Activated B cell treated with CpG ODN at 0.5 μM for 24 hours (primary cell): ENCODE data around the gene EXOSC5. TPM values are rescaled to one million over a fixed set of nuclear protein-coding genes. Genes with fewer than 3 reads are reported as not detected.

Experiments used
- ATAC-seq: fragments of 200-7000 bp; cut with Tn5 transposase; one replicate; pipeline ENCODE4 v1.10.0; 2021; ENCODE audit warnings: low read depth, mild to moderate bottlenecking, moderate library complexity
- CTCF ChIA-PET: fragments of 350-600 bp; sonication (Branson Sonifier 250); formaldehyde crosslinking; loops from one replicate; lab custom pipeline; 2021; ENCODE audit warnings: antibody characterized with exemption; lab: Charles Lee
- POLR2A ChIA-PET: fragments of 350-600 bp; sonication (Branson Sonifier 250); formaldehyde crosslinking; loops from one replicate; lab custom pipeline; 2021; ENCODE audit warnings: antibody characterized with exemption; lab: Charles Lee
- DNase-seq: peaks from one replicate; pipeline ENCODE4 v3.0.0; 2022
- H3K27ac Mint-ChIP-seq: one replicate; pipeline ENCODE4 v1.8.0; 2020; ENCODE audit warnings: mixed read lengths
- H3K27me3 Mint-ChIP-seq: one replicate; pipeline ENCODE4 v1.8.0; 2021; ENCODE audit warnings: mixed read lengths
- H3K36me3 Mint-ChIP-seq: one replicate; pipeline ENCODE4 v1.8.0; 2021; ENCODE audit warnings: low read depth, mixed read lengths
- H3K4me1 Mint-ChIP-seq: one replicate; pipeline ENCODE4 v1.8.0; 2021; ENCODE audit warnings: mixed read lengths
- H3K4me3 Mint-ChIP-seq: one replicate; pipeline ENCODE4 v1.8.0; 2020; ENCODE audit warnings: mild to moderate bottlenecking, mixed read lengths
- H3K9me3 Mint-ChIP-seq: one replicate; pipeline ENCODE4 v1.8.0; 2020; ENCODE audit warnings: mixed read lengths
- intact Hi-C: fragments of 100-400 bp; cut with micrococcal nuclease; formaldehyde crosslinking; loops from one replicate; pipeline ENCODE4 v1.15.1; 2024
- total RNA-seq: library from RNA; stranded (reverse); gene quantifications from 2 replicates; pipeline ENCODE4 v1.2.3, GENCODE V29; 2022
- TF ChIP-seq, protein P1 (sequence below): fragments of 200-600 bp; IDR thresholded peaks from one replicate; pipeline ENCODE4 v1.8.0; 2022; ENCODE audit warnings: antibody characterized with exemption, mild to moderate bottlenecking

Gene EXOSC5
- total RNA-seq, 1 donor from 2014 or later, result 30.1 TPM

DNA sequence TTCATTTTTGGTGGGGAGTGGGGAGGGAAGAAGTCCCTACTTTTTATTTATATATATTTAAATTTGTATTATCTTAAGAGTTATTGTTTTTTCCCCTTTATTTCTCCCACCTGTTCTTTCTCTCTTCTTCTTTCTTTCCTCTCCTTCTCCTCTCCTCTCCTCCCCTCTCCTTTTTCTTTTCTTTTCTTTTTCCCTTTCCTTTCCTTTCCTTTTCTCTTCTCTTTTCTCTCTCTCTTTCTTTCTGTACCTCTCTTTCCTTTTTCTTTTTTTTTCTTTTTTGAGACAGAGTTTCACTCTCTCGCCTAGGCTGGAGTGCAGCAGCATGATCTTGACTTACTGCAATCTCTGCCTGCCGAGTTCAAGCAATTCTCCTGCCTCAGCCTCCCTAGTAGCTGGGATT lies 2.4 kb upstream of the EXOSC5 start:
- Mint-ChIP-seq H3K4me1 (peaks cover 45% of the 10 kb centered on the region), H3K4me3 (peak overlapping the region; percentile 19), H3K9me3 (no peaks in the 10 kb centered on the region), H3K27me3 (no peaks in the 10 kb centered on the region), H3K27ac (no peak overlapping the region), H3K36me3 (peaks cover 23% of the 10 kb centered on the region)
- DNase-seq, result no peak
- no peak for ATAC-seq
- TF ChIP-seq, protein P1, sequence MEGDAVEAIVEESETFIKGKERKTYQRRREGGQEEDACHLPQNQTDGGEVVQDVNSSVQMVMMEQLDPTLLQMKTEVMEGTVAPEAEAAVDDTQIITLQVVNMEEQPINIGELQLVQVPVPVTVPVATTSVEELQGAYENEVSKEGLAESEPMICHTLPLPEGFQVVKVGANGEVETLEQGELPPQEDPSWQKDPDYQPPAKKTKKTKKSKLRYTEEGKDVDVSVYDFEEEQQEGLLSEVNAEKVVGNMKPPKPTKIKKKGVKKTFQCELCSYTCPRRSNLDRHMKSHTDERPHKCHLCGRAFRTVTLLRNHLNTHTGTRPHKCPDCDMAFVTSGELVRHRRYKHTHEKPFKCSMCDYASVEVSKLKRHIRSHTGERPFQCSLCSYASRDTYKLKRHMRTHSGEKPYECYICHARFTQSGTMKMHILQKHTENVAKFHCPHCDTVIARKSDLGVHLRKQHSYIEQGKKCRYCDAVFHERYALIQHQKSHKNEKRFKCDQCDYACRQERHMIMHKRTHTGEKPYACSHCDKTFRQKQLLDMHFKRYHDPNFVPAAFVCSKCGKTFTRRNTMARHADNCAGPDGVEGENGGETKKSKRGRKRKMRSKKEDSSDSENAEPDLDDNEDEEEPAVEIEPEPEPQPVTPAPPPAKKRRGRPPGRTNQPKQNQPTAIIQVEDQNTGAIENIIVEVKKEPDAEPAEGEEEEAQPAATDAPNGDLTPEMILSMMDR, result no peak
- POLR2A ChIA-PET, result interaction anchor here (0.6 kb wide), 2 partner anchors 8 to 167 kb away, joined by 3 read pairs; no protein-coding TSS in a partner anchor
- intact Hi-C loops, result no loop called here
- CTCF ChIA-PET, result no interaction called here

- peaks cover 45% of the 10 kb centered on the region for H3K4me1 Mint-ChIP-seq
These were observed 1.9 kb upstream of the EXOSC5 start for GRCh38 chr19:41399091-41399490.

GRCh38 chr19:41398598-41398997 lies 1.4 kb upstream of the EXOSC5 start:
- Mint-ChIP-seq H3K4me1 (peaks cover 47% of the 10 kb centered on the region), H3K36me3 (peaks cover 25% of the 10 kb centered on the region), H3K9me3 (no peaks in the 10 kb centered on the region), H3K27ac (no peak overlapping the region), H3K27me3 (no peaks in the 10 kb centered on the region), H3K4me3 (peak overlapping the region; percentile 98)
- TF ChIP-seq, protein P1, result no peak
- intact Hi-C loops, result no loop called here
- no peak for DNase-seq
- ChIA-PET POLR2A (interaction anchor here (0.6 to 1.3 kb wide), 4 partner anchors 35 to 581 kb away, joined by 3 to 5 read pairs (median 3); partner anchors contain the start of gene B9D2), CTCF (no interaction called here)
- ATAC-seq, result no peak

More at GRCh38 chr19:41399091-41399490, 1.9 kb upstream of the EXOSC5 start:
- TF ChIP-seq, protein P1, result no peak
- no peak for ATAC-seq
- H3K36me3 Mint-ChIP-seq, result peaks cover 23% of the 10 kb centered on the region
- intact Hi-C loops, result no loop called here
- H3K4me3 Mint-ChIP-seq, result peak overlapping the region; percentile 98
- ChIA-PET CTCF (no interaction called here), POLR2A (interaction anchor here (0.6 to 1.3 kb wide), 6 partner anchors 8 to 580 kb away, joined by 3 to 5 read pairs (median 3); partner anchors contain the start of gene B9D2)
- peak overlapping the region; percentile 57 for H3K27ac Mint-ChIP-seq
- no peaks in the 10 kb centered on the region for H3K9me3 Mint-ChIP-seq
- no peak for DNase-seq
- H3K27me3 Mint-ChIP-seq, result no peaks in the 10 kb centered on the region

DNA sequence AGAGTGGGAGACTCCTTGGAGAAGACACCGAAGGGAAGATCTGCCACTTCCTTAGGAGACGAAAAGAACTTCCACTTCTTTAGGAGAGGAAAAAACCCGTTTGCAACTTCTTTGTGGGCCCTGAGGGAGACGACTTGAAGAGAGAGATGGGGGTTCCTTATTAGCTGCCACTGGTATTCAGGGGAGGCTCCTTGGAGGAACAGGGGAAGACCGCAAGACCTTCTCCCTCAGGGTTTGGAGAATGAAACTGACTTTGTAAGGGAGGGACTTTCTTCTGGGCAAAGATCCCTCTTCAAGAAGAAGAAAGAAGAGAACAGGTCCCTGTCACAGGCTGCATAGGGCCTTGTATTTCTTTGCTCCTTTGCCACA lies 875 bp upstream of the EXOSC5 start:
- POLR2A ChIA-PET, result interaction anchor here (1.0 to 1.3 kb wide), 3 partner anchors 34 to 148 kb away, joined by 3 to 5 read pairs (median 3); partner anchors contain the start of gene B9D2
- CTCF ChIA-PET, result no interaction called here

DNA sequence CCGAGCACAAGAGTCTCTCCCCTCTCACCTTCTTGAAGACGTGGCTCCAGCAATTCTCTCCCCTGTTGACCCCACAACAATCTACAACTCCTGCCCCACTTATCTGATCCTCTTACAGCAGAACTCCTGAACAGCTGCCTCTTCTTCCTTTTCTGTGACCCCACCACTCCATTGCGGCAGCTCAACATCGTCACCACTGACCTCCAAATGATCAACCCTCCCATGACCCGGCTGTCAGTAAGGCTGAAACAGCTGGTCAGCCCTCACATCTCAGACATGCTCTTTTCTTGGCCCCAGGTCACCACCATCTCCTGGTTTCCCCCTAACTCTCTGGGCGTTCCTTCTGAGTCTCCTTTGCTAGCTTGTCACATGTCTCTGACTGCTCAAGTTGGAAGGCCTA lies 1.8 kb downstream of the EXOSC5 start:
- H3K4me1 Mint-ChIP-seq, result peaks cover 47% of the 10 kb centered on the region
- H3K36me3 Mint-ChIP-seq, result peaks cover 38% of the 10 kb centered on the region
- H3K27ac Mint-ChIP-seq, result peak overlapping the region; percentile 16
- DNase-seq (no peak), ATAC-seq (no peak)
- CTCF ChIA-PET, result interaction anchor here (1.5 kb wide), 1 partner anchor 45 kb away, joined by 3 read pairs; the partner anchor contains the start of gene DMAC2
- intact Hi-C loops, result no loop called here
- H3K9me3 Mint-ChIP-seq, result no peaks in the 10 kb centered on the region
- POLR2A ChIA-PET, result interaction anchor here (1.3 kb wide), 1 partner anchor 12 kb away, joined by 3 read pairs; no protein-coding TSS in a partner anchor
- TF ChIP-seq, protein P1, result no peak
- no peaks in the 10 kb centered on the region for H3K27me3 Mint-ChIP-seq
- peak overlapping the region; percentile 1 for H3K4me3 Mint-ChIP-seq

More for the DNA sequence above, 875 bp upstream of the EXOSC5 start:
- Mint-ChIP-seq H3K36me3 (peaks cover 24% of the 10 kb centered on the region), H3K27ac (peak overlapping the region; percentile 99), H3K27me3 (no peaks in the 10 kb centered on the region), H3K4me1 (peaks cover 47% of the 10 kb centered on the region), H3K9me3 (no peaks in the 10 kb centered on the region), H3K4me3 (peak overlapping the region; percentile 98)
- no peak for DNase-seq
- ATAC-seq, result no peak
- intact Hi-C loops, result no loop called here
- TF ChIP-seq, protein P1, result no peak
